Hepatic stellate cell (primary cell): Measurements from ENCODE around the gene STEAP1.
"Not testable (repeated sequence)": the region's sequence is repeated elsewhere in the genome, so short reads cannot be mapped to it uniquely, and the experiment has no call there.

ENCODE experiments used
- DNase-seq: peaks from one replicate; pipeline ENCODE4 v3.0.0; 2011; ENCODE audit warnings: low spot score

STEAP1 gene

GRCh38 chr7:90173127-90173844 is 19.0 kb downstream of the STEAP1 start:
- DNase-seq: no peak

DNA sequence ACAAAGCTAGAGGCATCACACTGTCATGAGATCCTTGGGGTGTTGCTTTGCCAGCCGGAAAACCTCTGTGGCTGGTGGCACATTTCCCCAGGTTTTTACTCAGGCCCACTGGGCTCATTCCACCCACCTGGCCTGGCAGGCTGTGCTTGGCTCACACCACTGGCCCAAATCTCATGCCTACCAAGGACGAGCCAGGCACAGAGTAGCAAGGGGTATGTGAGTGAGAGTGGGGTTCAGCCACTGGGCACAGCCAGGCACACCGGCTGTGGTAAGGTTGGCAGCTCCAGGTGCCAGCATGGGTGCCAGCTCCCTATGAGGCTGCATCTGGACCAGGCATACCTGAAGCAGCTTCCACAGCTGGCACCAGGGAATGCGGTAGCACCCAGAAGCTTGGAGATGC is 21.4 kb downstream of the STEAP1 start:
- no peak for DNase-seq

- no peak for DNase-seq
These were observed 21.9 kb downstream of the STEAP1 start for GRCh38 chr7:90176195-90176594.

GRCh38 chr7:90178166-90178565 is 23.9 kb downstream of the STEAP1 start:
- DNase-seq: no peak

- DNase-seq: peak; percentile 8
These were observed 24.5 kb downstream of the STEAP1 start for GRCh38 chr7:90178679-90179278.

DNA sequence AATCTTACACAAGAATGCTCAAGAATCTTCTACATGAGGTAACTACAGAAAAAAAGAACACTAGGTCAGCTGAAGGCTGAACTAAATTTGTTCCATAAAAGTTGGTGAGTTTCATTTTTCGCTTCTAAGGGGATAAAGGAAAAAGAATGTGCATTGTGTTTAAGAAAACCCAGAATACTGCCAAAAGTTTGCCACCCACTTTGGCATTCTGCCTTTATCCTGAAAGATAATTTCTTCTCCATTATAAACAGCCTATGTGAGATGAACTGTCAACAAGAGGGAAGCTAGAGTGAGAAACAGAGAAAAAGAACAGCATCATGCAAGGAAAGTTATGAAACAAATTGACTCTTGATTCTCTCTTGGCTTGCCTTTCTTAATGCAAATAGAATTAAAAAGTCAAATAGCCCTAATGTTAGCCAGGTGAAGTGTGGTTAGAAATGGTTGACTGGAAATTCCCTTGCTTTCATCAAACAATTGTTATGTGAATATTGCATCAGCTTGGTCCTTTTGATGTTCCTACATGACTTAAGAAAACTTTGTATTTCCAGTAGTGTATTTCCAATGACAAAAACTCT is 25.8 kb downstream of the STEAP1 start:
- no peak for DNase-seq

DNA sequence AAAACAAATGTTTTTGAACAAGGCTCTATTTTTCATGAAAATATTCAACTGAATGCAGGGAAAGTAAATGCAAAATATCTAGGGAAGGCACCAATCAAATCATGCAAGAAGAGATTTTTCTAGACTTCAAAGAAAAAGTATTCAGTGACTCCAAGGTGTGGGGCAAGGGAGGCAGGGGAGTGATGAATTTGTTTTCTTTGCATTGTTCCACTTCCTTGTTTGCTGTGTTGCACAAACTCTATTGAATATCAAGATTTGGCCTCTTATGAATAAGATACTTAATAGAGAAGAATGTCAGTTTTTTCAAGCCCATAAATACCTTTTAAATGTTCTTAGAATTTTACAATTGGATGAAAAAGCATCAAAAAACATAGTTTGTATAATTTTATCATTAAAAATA is 26.4 kb downstream of the STEAP1 start:
- DNase-seq: no peak

DNA sequence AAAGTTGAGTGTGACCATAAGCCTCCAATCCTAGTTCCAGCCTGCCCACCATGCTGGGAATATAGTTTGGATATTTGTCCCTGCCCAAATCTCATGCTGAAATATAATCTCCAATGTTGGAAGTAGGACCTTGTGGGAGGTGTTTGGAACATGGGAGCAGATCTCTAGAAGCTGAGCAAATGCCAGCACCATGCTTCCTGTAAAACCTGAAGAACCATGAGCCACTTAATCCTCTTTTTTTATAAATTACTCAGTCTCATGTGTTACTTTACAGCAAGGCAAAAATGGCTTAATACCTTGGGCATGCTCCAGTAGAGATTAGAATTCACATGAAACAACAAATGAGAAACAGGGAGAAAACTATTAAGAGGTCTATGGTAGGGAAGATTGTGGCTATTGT is 27.2 kb downstream of the STEAP1 start:
- no peak for DNase-seq

- DNase-seq: not testable (repeated sequence)
These were observed 32.0 kb downstream of the STEAP1 start for GRCh38 chr7:90186290-90186689.

GRCh38 chr7:90187507-90188050 is 33.3 kb downstream of the STEAP1 start:
- DNase-seq: no peak

- DNase-seq: no peak
These were observed 34.0 kb downstream of the STEAP1 start for GRCh38 chr7:90188281-90188680.

- DNase-seq: no peak
These were observed 36.7 kb downstream of the STEAP1 start for GRCh38 chr7:90190995-90191394.

GRCh38 chr7:90191648-90192047 is 37.4 kb downstream of the STEAP1 start:
- DNase-seq: no peak

- no peak for DNase-seq
These were observed 38.8 kb downstream of the STEAP1 start for GRCh38 chr7:90192876-90193750.

- no peak for DNase-seq
These were observed 40.9 kb downstream of the STEAP1 start for GRCh38 chr7:90194911-90195809.

DNA sequence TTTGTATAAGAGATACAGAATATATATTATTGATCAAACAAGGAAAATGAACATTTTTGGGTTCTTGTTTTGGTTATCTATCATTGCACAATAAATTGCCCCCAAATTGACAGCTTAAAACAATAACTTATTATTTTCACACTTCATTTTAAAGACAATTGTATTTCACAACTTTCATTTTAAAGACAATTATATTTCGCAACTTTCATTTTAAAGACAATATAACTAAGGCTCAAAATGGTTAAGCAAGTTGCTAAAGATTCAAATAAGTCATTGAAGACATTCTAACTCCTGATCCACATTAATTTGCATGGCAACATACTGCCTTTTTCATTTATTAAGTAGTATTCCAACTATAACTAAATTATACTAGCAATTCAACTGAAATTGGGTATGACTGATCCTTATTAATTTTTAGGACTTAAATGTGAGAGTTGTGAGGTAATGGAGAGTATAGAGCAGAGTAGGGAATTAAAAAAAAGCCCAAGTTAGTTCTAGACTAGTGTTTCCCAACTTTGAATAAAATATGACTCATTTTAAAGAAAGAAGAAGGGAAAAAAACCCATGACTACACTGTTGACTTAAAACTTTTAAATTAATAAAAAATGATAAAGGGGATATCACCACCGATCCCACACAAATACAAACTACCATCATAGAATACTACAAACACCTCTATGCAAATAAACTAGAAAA is 47.4 kb downstream of the STEAP1 start:
- no peak for DNase-seq

GRCh38 chr7:90207956-90208355 is 53.7 kb downstream of the STEAP1 start:
- no peak for DNase-seq

- DNase-seq: no peak
These were observed 55.5 kb downstream of the STEAP1 start for GRCh38 chr7:90209776-90210175.

- no peak for DNase-seq
These were observed 56.2 kb downstream of the STEAP1 start for GRCh38 chr7:90210475-90210874.

DNA sequence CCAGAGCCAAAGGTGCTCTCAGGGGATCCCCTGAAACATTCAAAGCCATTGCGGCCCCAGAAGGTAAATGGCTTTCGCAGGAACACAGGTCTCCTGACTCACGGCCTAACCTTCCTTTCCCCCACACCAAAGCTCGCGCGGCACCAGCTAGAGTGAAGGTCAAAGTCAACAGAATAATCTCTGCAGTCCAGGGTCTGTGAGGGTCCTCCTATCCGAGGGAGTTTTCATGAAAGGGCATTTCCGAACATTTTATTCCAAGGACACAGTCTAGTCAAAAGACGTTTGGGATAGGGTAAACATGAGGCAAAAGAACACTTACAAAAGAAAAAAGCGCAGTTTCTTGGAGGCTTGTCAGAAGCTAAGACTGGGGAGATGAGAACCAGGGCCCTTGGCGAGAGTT is 56.7 kb downstream of the STEAP1 start:
- no peak for DNase-seq
